RWPE1 (cell line): ENCODE results near the gene VEGFA.

Source experiments
- CTCF ChIA-PET: fragments of 350-600 bp; sonication (Branson Sonifier 250); formaldehyde crosslinking; extraction: SDS; loops from one replicate; lab custom pipeline; 2021; lab: Yijun Ruan, JAX
- POLR2A ChIA-PET: fragments of 400-600 bp; formaldehyde crosslinking; extraction: SDS; loops from one replicate; lab custom pipeline; 2020; ENCODE audit warnings: antibody characterized with exemption; ENCODE audit not compliant: low non-redundant PET; lab: Yijun Ruan, JAX
- DNase-seq: peaks from one replicate; pipeline ENCODE4 v3.0.0; 2012; ENCODE audit warnings: low spot score
- H3K27ac ChIP-seq: fragments of 450-650 bp; 2 replicates; pipeline ENCODE4 v1.5.1; 2017
- CTCF ChIP-seq: fragments of 450-650 bp; conservative IDR thresholded peaks from 2 replicates; pipeline ENCODE4 v1.5.1; 2017; ENCODE audit warnings: low read depth, mild to moderate bottlenecking

Gene VEGFA

GRCh38 chr6:43764772-43765171 is 5.2 kb upstream of the VEGFA start:
- TF ChIP-seq CTCF = no peak
- no peak overlapping the region for H3K27ac ChIP-seq
- no peak for DNase-seq
- POLR2A ChIA-PET = no interaction called here
- CTCF ChIA-PET = interaction anchor here (1.0 to 1.1 kb wide), 2 partner anchors 24 to 97 kb away, joined by 3 to 4 read pairs; no protein-coding TSS in a partner anchor

GRCh38 chr6:43765776-43766499 is 4.1 kb upstream of the VEGFA start:
- no peak for TF ChIP-seq CTCF
- no peak overlapping the region for H3K27ac ChIP-seq
- ChIA-PET POLR2A (no interaction called here), CTCF (interaction anchor here (0.6 to 1.2 kb wide), 3 partner anchors 98 to 313 kb away, joined by 3 to 5 read pairs (median 3); no protein-coding TSS in a partner anchor)
- no peak for DNase-seq

GRCh38 chr6:43766500-43766853 is 3.5 kb upstream of the VEGFA start:
- DNase-seq = no peak
- ChIA-PET CTCF (interaction anchor here (0.6 to 1.2 kb wide), 3 partner anchors 99 to 312 kb away, joined by 3 to 5 read pairs (median 3); no protein-coding TSS in a partner anchor), POLR2A (no interaction called here)
- TF ChIP-seq CTCF = no peak
- no peak overlapping the region for H3K27ac ChIP-seq

- no peak for DNase-seq
- no peak for TF ChIP-seq CTCF
- no peak overlapping the region for H3K27ac ChIP-seq
- ChIA-PET POLR2A (no interaction called here), CTCF (interaction anchor here (4.0 kb wide), 1 partner anchor 313 kb away, joined by 37 read pairs; no protein-coding TSS in a partner anchor)
Measured at GRCh38 chr6:43766964-43767461, 3.0 kb upstream of the VEGFA start.

- TF ChIP-seq CTCF = no peak
- DNase-seq = no peak
- peak overlapping the region; percentile 93 for H3K27ac ChIP-seq
- ChIA-PET CTCF (interaction anchor here (0.5 to 4.0 kb wide), 8 partner anchors 8 to 312 kb away, joined by 4 to 37 read pairs (median 8); no protein-coding TSS in a partner anchor), POLR2A (no interaction called here)
Measured at GRCh38 chr6:43767553-43768505, 2.2 kb upstream of the VEGFA start.

- CTCF ChIA-PET = interaction anchor here (0.5 to 4.0 kb wide), 18 partner anchors 9 to 311 kb away, joined by 3 to 37 read pairs (median 6); no protein-coding TSS in a partner anchor
- no peak for DNase-seq
- POLR2A ChIA-PET = interaction anchor here (1.7 kb wide), 1 partner anchor 44 kb away, joined by 5 read pairs; no protein-coding TSS in a partner anchor
- TF ChIP-seq CTCF = no peak
- H3K27ac ChIP-seq = peak overlapping the region; percentile 93
Measured at GRCh38 chr6:43768506-43768860, 1.5 kb upstream of the VEGFA start.
